Upper lobe of left lung (tissue), 6 donors: Measurements from ENCODE around the gene BTBD10. TPM values are rescaled to one million over a fixed set of nuclear protein-coding genes. Genes with fewer than 3 reads are reported as not detected.

Experiments
- ATAC-seq, 2 donors: fragments of 200-7000 bp; cut with Tn5 transposase; one replicate each; pipeline ENCODE4 v1.9.1; 2022; ENCODE audit warnings: mild to moderate bottlenecking in 2 of 2, moderate library complexity in 2 of 2; ENCODE audit not compliant: low FRiP score in 2 of 2
- DNase-seq, 2 donors: peaks; one replicate each; pipeline ENCODE4 v3.0.0-alpha.2; 2019 to 2020
- H3K27ac ChIP-seq, 4 donors: fragments of 200-600 bp; sonication (generic); one replicate each; pipeline ENCODE4 v1.5.1; 2016 to 2019
- H3K27me3 ChIP-seq, 4 donors: fragments of 200-600 bp; sonication (generic); one replicate each; pipeline ENCODE4 v1.5.1; 2017 to 2019
- H3K36me3 ChIP-seq, 4 donors: fragments of 200-600 bp; sonication (generic); one replicate each; pipeline ENCODE4 v1.5.1; 2016 to 2019
- H3K4me1 ChIP-seq, 4 donors: fragments of 200-600 bp; sonication (generic); one replicate each; pipeline ENCODE4 v1.5.1; 2018 to 2019
- H3K4me3 ChIP-seq, 4 donors: fragments of 200-600 bp; sonication (generic); one replicate each; pipeline ENCODE4 v1.5.1; 2017 to 2019; ENCODE audit warnings: mild to moderate bottlenecking in 2 of 4, moderate library complexity in 1 of 4
- H3K9me3 ChIP-seq, 4 donors: fragments of 200-600 bp; sonication (generic); one replicate each; pipeline ENCODE4 v1.5.1; 2018 to 2019
- EP300 ChIP-seq, 4 donors: sonication (generic); formaldehyde crosslinking; IDR thresholded peaks; one replicate each; pipeline ENCODE4 v1.5.1; 2017; ENCODE audit warnings: antibody characterized with exemption in 4 of 4, control low read depth in 2 of 4
- POLR2A ChIP-seq, 4 donors: fragments of 450-650 bp; IDR thresholded peaks; one replicate each; pipeline ENCODE4 v1.5.1; 2016 to 2017; ENCODE audit warnings: antibody characterized with exemption in 4 of 4, mild to moderate bottlenecking in 2 of 4
- POLR2AphosphoS5 ChIP-seq, 2 donors: sonication (generic); formaldehyde crosslinking; IDR thresholded peaks; one replicate each; pipeline ENCODE4 v1.5.1; 2017; ENCODE audit warnings: antibody characterized with exemption in 2 of 2
- WGBS, 2 donors: methylation state at CpG; one replicate each; pipeline ENCODE4 v1.1.5; 2017 to 2018; 5-methylcytosine and 5-hydroxymethylcytosine counted together
- total RNA-seq, 6 donors: library from RNA; depleted of rRNA in 4 of 6; stranded (reverse); fragments of >200 nt in 4 of 6; gene quantifications; one replicate each; pipeline versions ENCODE4 v1.1.0 to v1.2.1, GENCODE V29; 2016 to 2021
- TF ChIP-seq, protein P1 (sequence below), 6 experiments: fragments of 450-650 bp in 4 of 6; fragments of 200-600 bp in 2 of 6; sonication (generic) in 2 of 6; IDR thresholded peaks; one replicate each; pipeline ENCODE4 v1.5.1; 2016 to 2019; ENCODE audit warnings: antibody characterized with exemption in 6 of 6
- donor health status: DM: no; HTN: no; CAD: no; lungs with moderate emphysema.
- donor health status: DM: no; HTN: yes; CAD: no; lungs with severe emphysema.

BTBD10 gene
- total RNA-seq, 6 donors from 2014 or later, result 10.7 to 62.9 (median 26.6) TPM

GRCh38 chr11:13355191-13355590 lies 107.8 kb downstream of the BTBD10 start:
- no peak overlapping the region for H3K4me3 ChIP-seq
- ATAC-seq (no peak), DNase-seq (no peak)
- peaks cover 24 to 77% (median 46%) of the 10 kb centered on the region in 4 donors for H3K36me3 ChIP-seq
- no peaks in the 10 kb centered on the region for H3K4me1 ChIP-seq
- WGBS, 2 donors, result 95 to 98% methylated on average over 4 of the region's 4 CpGs
- TF ChIP-seq EP300 (IDR thresholded peaks at IDR 0.05), result no peak
- TF ChIP-seq, protein P1, sequence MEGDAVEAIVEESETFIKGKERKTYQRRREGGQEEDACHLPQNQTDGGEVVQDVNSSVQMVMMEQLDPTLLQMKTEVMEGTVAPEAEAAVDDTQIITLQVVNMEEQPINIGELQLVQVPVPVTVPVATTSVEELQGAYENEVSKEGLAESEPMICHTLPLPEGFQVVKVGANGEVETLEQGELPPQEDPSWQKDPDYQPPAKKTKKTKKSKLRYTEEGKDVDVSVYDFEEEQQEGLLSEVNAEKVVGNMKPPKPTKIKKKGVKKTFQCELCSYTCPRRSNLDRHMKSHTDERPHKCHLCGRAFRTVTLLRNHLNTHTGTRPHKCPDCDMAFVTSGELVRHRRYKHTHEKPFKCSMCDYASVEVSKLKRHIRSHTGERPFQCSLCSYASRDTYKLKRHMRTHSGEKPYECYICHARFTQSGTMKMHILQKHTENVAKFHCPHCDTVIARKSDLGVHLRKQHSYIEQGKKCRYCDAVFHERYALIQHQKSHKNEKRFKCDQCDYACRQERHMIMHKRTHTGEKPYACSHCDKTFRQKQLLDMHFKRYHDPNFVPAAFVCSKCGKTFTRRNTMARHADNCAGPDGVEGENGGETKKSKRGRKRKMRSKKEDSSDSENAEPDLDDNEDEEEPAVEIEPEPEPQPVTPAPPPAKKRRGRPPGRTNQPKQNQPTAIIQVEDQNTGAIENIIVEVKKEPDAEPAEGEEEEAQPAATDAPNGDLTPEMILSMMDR (IDR thresholded peaks at IDR 0.05), result no peak
- no peak for TF ChIP-seq POLR2AphosphoS5 (IDR thresholded peaks at IDR 0.05)
- no peak for TF ChIP-seq POLR2A (IDR thresholded peaks at IDR 0.05)
- H3K27ac ChIP-seq, result no peak overlapping the region
- no peaks in the 10 kb centered on the region for H3K9me3 ChIP-seq
- H3K27me3 ChIP-seq, result no peaks in the 10 kb centered on the region

- ATAC-seq, result no peak
- no peaks in the 10 kb centered on the region for H3K27me3 ChIP-seq
- TF ChIP-seq EP300 (IDR thresholded peaks at IDR 0.05), result no peak
- no peak for TF ChIP-seq POLR2A (IDR thresholded peaks at IDR 0.05)
- TF ChIP-seq, protein P1 (IDR thresholded peaks at IDR 0.05), result no peak
- TF ChIP-seq POLR2AphosphoS5 (IDR thresholded peaks at IDR 0.05), result no peak
- DNase-seq, result no peak
- no peaks in the 10 kb centered on the region for H3K4me1 ChIP-seq
- no peaks in the 10 kb centered on the region for H3K9me3 ChIP-seq
- H3K36me3 ChIP-seq, result peaks cover 23 to 73% (median 43%) of the 10 kb centered on the region in 4 donors
- WGBS, 2 donors, result 90 to 92% methylated on average over 6 of the region's 6 CpGs
- no peak overlapping the region for H3K4me3 ChIP-seq
- no peak overlapping the region for H3K27ac ChIP-seq
Measured at GRCh38 chr11:13354335-13354734, 108.7 kb downstream of the BTBD10 start.

DNA sequence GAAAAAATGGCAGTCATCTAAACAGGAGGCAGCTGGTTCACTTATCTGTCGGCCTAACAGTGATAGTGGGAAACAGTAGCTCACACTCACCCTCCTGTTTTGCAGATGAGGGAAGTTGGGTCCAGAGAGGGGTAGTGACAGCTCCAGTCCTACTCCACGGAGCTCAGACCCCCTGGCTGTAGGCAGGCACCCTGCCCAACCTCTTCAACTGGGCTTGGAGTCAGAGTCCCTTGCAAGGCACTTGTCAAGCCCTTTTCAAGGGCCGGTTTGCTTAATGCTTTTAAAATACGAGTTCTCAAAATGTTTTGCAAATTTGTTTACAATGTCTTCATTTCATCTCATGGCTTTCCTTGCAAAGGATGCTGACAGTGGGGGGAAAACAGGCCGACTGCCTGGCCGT lies 110.3 kb downstream of the BTBD10 start:
- ATAC-seq (no peak), DNase-seq (no peak)
- Histone ChIP-seq H3K4me1 (peaks cover 0 to 13% (median 7%) of the 10 kb centered on the region in 4 donors), H3K4me3 (no peak overlapping the region), H3K27ac (no peak overlapping the region), H3K27me3 (no peaks in the 10 kb centered on the region), H3K9me3 (no peaks in the 10 kb centered on the region), H3K36me3 (peaks cover 14 to 57% (median 35%) of the 10 kb centered on the region in 4 donors)
- TF ChIP-seq POLR2AphosphoS5 (IDR thresholded peaks at IDR 0.05) (no peak), POLR2A (IDR thresholded peaks at IDR 0.05) (no peak), EP300 (IDR thresholded peaks at IDR 0.05) (no peak)
- TF ChIP-seq, protein P1 (IDR thresholded peaks at IDR 0.05), result no peak
- WGBS, 2 donors, result 61 to 68% methylated on average over 6 of the region's 6 CpGs

DNA sequence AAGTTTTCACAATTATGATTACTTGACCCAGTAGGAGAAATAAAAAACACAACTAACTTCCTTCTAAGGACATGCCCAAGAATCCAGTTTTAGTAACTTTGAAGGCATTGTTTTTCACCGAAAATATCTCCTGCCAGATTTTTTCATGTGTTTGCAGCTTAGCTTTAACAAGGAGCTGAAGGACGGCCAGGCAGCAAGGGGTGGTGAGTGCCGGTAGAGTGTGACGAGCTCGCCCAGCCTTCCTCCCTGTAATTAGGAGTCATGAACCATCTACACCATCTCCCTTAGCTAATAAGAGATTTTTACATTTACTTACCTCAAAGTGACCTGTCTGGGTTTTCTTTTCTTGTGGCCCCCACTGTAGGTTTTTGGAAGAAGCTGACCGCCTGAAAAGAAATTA lies 113.4 kb downstream of the BTBD10 start:
- no peak overlapping the region for H3K27ac ChIP-seq
- no peaks in the 10 kb centered on the region for H3K27me3 ChIP-seq
- DNase-seq (no peak), ATAC-seq (no peak)
- no peak overlapping the region for H3K4me3 ChIP-seq
- TF ChIP-seq, protein P1 (IDR thresholded peaks at IDR 0.05), result no peak
- no peak for TF ChIP-seq POLR2AphosphoS5 (IDR thresholded peaks at IDR 0.05)
- TF ChIP-seq EP300 (IDR thresholded peaks at IDR 0.05), result no peak
- no peak for TF ChIP-seq POLR2A (IDR thresholded peaks at IDR 0.05)
- H3K4me1 ChIP-seq, result peaks cover 1 to 20% (median 7%) of the 10 kb centered on the region in 4 donors
- 91 to 96% methylated on average over 6 of the region's 6 CpGs for WGBS, 2 donors
- peaks cover 0 to 26% (median 11%) of the 10 kb centered on the region in 4 donors for H3K36me3 ChIP-seq
- no peaks in the 10 kb centered on the region for H3K9me3 ChIP-seq

- 88 to 90% methylated on average over 6 of the region's 6 CpGs for WGBS, 2 donors
- H3K36me3 ChIP-seq, result peaks cover 0 to 20% (median 9%) of the 10 kb centered on the region in 4 donors
- H3K9me3 ChIP-seq, result no peaks in the 10 kb centered on the region
- TF ChIP-seq, protein P1 (IDR thresholded peaks at IDR 0.05), result no peak
- TF ChIP-seq POLR2AphosphoS5 (IDR thresholded peaks at IDR 0.05) (no peak), POLR2A (IDR thresholded peaks at IDR 0.05) (no peak), EP300 (IDR thresholded peaks at IDR 0.05) (no peak)
- no peak overlapping the region for H3K4me3 ChIP-seq
- no peak for DNase-seq
- H3K27ac ChIP-seq, result no peak overlapping the region
- H3K4me1 ChIP-seq, result peaks cover 4 to 25% (median 7%) of the 10 kb centered on the region in 4 donors
- ATAC-seq, result no peak
- H3K27me3 ChIP-seq, result no peaks in the 10 kb centered on the region
Measured at GRCh38 chr11:13349046-13349445, 114.0 kb downstream of the BTBD10 start.
